ENCODE data around the gene PAOX. TPM values are rescaled to one million over a fixed set of nuclear protein-coding genes. Genes with fewer than 3 reads are reported as not detected.

Gene PAOX
- total and polyA plus RNA-seq, 9 of the 15 experiments (the other 6 are each of a cell fraction or from before 2014, with no cell fraction given): 0.80 to 6.4 (median 2.6) TPM

GRCh38 chr10:133391249-133391635, 12.2 kb downstream of the PAOX start:
- ATAC-seq: no peak
- POLR2A ChIA-PET: interaction anchor here (1.6 kb wide), 1 partner anchor 14 kb away, joined by 5 read pairs; no protein-coding TSS in a partner anchor
- no peaks in the 10 kb centered on the region for H4K20me1 ChIP-seq (replicated peaks; ENCODE audit: control insufficient read depth, insufficient read depth, low read length)
- CTCF ChIA-PET (ENCODE audit: low intra/inter-chr PET ratio): no interaction called here
- H3K4me3 ChIP-seq: no peak overlapping the region
- WGBS (ENCODE audit: insufficient coverage, low coverage, missing lambda C conversion rate): 94% methylated on average over 12 of the region's 12 CpGs
- no peak for DNase-seq (ENCODE audit: extremely low read depth in 1 of 4, low spot score in 3 of 4)
- peaks cover 11% of the 10 kb centered on the region; the same call in 1 of the 3 replicates for H3K36me3 ChIP-seq (ENCODE audit: control insufficient read depth, insufficient read depth, low read length)
- BruUV-seq (replicated peaks): no TSS peak
- no peaks in the 10 kb centered on the region for H3K9me3 ChIP-seq (replicated peaks; ENCODE audit: control insufficient read depth, insufficient read depth, low read depth, low read length)
- peaks cover 19% of the 10 kb centered on the region for H3K79me2 ChIP-seq (ENCODE audit: control insufficient read depth, insufficient read depth, low read length)
- peaks cover 17 to 65% of the 10 kb centered on the region in 2 experiments for H3K4me1 ChIP-seq (replicated peaks in 1 of 2; ENCODE audit: control insufficient read depth in 2 of 2, insufficient read depth in 2 of 2, low read length in 2 of 2)
- in situ Hi-C loops (cut with MboI): no loop called here
- intact Hi-C loops (cut with micrococcal nuclease): loop anchor here (5.0 to 10.0 kb wide), 2 partner anchors 34 to 66 kb away; partner anchors contain the start of gene FUOM
- no peaks in the 10 kb centered on the region for H3K27me3 ChIP-seq (ENCODE audit: control insufficient read depth in 2 of 2, insufficient read depth in 2 of 2, low read length in 2 of 2)
- no peak for FAIRE-seq
- H2AFZ ChIP-seq (ENCODE audit: low read depth, low read length): no peak overlapping the region
- peak overlapping the region; percentile 83; the same call in 2 of the 3 replicates for H3K27ac ChIP-seq (ENCODE audit: extremely low read depth, low read depth, low read length)
- H3K4me2 ChIP-seq (ENCODE audit: insufficient read depth, low read length): peak overlapping the region; percentile 92
- no peak for TF ChIP-seq NFE2L1 (tag; IDR thresholded peaks at IDR 0.05; ENCODE audit: borderline replicate concordance, low read depth)
- no peak for TF ChIP-seq U2AF2 (optimal IDR thresholded peaks at IDR 0.05; ENCODE audit: low read depth, low read length)
- no peak for TF ChIP-seq POLR2H (tag; IDR thresholded peaks at IDR 0.05; ENCODE audit: low read depth)
- TF ChIP-seq ASH1L (IDR thresholded peaks at IDR 0.05; ENCODE audit: borderline replicate concordance, low read depth, partially characterized antibody): no peak
- TF ChIP-seq PRDM10 (IDR thresholded peaks at IDR 0.05; ENCODE audit: partially characterized antibody): no peak
- no peak for TF ChIP-seq MBD1 (CRISPR knock-in tag; IDR thresholded peaks at IDR 0.05)
- TF ChIP-seq NR2F6 (CRISPR knock-in tag; IDR thresholded peaks at IDR 0.05): no peak
- H3K9ac ChIP-seq (ENCODE audit: insufficient read depth in 1 of 2, low read depth in 2 of 2, low read length in 2 of 2): peak overlapping the region in 1 of 2 experiments; percentile 52; a peak in 2 of 4 replicates
- no peaks in the 10 kb centered on the region for H3K9me1 ChIP-seq (ENCODE audit: control insufficient read depth, insufficient read depth, low read length)

Data from K562 (cell line).